ENCODE results near the gene HM13. TPM values are rescaled to one million over a fixed set of nuclear protein-coding genes. Genes with fewer than 3 reads are reported as not detected.

Gene HM13
- total and polyA plus RNA-seq, 2 of the 13 experiments (the other 11 are each of a cell fraction or from before 2014, with no cell fraction given): 118 to 243 TPM

DNA sequence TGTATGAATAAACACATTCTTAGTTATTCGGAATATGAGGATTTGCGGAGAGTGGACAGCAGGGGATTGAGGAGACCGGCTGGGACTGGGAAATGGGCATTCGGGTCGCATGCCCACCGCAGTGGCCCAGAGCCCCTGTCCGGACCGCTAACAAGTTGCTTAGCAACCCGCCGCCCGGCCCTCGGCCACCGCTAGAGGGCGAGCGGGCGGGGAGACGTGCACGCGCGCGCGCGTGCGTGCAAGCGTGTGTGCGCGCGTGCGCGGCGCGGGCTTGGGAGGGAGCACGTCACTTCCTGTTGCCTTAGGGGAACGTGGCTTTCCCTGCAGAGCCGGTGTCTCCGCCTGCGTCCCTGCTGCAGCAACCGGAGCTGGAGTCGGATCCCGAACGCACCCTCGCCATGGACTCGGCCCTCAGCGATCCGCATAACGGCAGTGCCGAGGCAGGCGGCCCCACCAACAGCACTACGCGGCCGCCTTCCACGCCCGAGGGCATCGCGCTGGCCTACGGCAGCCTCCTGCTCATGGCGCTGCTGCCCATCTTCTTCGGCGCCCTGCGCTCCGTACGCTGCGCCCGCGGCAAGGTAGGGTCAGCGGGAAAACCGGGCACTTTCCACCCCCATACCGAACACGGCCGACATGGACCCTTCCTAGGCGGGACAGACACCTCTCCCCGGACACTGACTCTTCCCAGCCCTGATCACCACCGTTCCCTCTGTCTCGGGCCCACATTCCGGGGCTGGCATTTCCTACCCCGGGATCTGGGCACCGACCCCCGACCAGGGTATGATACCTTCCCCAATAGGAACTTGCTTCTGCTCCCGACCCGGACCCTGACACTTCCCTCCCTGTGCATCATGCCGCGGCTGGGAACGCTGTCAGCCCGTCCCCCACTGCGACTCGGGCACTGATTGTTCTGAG lies at the start of gene HM13 (continued):
- TF ChIP-seq, protein P1, sequence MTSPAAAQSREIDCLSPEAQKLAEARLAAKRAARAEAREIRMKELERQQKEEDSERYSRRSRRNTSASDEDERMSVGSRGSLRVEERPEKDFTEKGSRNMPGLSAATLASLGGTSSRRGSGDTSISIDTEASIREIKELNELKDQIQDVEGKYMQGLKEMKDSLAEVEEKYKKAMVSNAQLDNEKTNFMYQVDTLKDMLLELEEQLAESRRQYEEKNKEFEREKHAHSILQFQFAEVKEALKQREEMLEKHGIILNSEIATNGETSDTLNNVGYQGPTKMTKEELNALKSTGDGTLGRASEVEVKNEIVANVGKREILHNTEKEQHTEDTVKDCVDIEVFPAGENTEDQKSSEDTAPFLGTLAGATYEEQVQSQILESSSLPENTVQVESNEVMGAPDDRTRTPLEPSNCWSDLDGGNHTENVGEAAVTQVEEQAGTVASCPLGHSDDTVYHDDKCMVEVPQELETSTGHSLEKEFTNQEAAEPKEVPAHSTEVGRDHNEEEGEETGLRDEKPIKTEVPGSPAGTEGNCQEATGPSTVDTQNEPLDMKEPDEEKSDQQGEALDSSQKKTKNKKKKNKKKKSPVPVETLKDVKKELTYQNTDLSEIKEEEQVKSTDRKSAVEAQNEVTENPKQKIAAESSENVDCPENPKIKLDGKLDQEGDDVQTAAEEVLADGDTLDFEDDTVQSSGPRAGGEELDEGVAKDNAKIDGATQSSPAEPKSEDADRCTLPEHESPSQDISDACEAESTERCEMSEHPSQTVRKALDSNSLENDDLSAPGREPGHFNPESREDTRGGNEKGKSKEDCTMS (CRISPR knock-in tag; conservative IDR thresholded peaks at IDR 0.05): 0 out of 2 replicates have a peak, but pooled peaks have one; percentile 60
- TF ChIP-seq, protein P2, sequence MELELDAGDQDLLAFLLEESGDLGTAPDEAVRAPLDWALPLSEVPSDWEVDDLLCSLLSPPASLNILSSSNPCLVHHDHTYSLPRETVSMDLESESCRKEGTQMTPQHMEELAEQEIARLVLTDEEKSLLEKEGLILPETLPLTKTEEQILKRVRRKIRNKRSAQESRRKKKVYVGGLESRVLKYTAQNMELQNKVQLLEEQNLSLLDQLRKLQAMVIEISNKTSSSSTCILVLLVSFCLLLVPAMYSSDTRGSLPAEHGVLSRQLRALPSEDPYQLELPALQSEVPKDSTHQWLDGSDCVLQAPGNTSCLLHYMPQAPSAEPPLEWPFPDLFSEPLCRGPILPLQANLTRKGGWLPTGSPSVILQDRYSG (CRISPR knock-in tag; IDR thresholded peaks at IDR 0.05): peak; percentile 92
- TF ChIP-seq NPAS2 (CRISPR knock-in tag; IDR thresholded peaks at IDR 0.05; ENCODE audit: borderline replicate concordance) (no peak), IKZF1 (IDR thresholded peaks at IDR 0.05) (no peak), ZNF552 (CRISPR knock-in tag; IDR thresholded peaks at IDR 0.05; ENCODE audit: borderline replicate concordance) (peak; percentile 96)
- TF ChIP-seq, protein P3, sequence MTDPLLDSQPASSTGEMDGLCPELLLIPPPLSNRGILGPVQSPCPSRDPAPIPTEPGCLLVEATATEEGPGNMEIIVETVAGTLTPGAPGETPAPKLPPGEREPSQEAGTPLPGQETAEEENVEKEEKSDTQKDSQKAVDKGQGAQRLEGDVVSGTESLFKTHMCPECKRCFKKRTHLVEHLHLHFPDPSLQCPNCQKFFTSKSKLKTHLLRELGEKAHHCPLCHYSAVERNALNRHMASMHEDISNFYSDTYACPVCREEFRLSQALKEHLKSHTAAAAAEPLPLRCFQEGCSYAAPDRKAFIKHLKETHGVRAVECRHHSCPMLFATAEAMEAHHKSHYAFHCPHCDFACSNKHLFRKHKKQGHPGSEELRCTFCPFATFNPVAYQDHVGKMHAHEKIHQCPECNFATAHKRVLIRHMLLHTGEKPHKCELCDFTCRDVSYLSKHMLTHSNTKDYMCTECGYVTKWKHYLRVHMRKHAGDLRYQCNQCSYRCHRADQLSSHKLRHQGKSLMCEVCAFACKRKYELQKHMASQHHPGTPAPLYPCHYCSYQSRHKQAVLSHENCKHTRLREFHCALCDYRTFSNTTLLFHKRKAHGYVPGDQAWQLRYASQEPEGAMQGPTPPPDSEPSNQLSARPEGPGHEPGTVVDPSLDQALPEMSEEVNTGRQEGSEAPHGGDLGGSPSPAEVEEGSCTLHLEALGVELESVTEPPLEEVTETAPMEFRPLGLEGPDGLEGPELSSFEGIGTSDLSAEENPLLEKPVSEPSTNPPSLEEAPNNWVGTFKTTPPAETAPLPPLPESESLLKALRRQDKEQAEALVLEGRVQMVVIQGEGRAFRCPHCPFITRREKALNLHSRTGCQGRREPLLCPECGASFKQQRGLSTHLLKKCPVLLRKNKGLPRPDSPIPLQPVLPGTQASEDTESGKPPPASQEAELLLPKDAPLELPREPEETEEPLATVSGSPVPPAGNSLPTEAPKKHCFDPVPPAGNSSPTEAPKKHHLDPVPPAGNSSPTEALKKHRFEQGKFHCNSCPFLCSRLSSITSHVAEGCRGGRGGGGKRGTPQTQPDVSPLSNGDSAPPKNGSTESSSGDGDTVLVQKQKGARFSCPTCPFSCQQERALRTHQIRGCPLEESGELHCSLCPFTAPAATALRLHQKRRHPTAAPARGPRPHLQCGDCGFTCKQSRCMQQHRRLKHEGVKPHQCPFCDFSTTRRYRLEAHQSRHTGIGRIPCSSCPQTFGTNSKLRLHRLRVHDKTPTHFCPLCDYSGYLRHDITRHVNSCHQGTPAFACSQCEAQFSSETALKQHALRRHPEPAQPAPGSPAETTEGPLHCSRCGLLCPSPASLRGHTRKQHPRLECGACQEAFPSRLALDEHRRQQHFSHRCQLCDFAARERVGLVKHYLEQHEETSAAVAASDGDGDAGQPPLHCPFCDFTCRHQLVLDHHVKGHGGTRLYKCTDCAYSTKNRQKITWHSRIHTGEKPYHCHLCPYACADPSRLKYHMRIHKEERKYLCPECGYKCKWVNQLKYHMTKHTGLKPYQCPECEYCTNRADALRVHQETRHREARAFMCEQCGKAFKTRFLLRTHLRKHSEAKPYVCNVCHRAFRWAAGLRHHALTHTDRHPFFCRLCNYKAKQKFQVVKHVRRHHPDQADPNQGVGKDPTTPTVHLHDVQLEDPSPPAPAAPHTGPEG (CRISPR knock-in tag; IDR thresholded peaks at IDR 0.05): peak; percentile 90
- TF ChIP-seq, protein P4, sequence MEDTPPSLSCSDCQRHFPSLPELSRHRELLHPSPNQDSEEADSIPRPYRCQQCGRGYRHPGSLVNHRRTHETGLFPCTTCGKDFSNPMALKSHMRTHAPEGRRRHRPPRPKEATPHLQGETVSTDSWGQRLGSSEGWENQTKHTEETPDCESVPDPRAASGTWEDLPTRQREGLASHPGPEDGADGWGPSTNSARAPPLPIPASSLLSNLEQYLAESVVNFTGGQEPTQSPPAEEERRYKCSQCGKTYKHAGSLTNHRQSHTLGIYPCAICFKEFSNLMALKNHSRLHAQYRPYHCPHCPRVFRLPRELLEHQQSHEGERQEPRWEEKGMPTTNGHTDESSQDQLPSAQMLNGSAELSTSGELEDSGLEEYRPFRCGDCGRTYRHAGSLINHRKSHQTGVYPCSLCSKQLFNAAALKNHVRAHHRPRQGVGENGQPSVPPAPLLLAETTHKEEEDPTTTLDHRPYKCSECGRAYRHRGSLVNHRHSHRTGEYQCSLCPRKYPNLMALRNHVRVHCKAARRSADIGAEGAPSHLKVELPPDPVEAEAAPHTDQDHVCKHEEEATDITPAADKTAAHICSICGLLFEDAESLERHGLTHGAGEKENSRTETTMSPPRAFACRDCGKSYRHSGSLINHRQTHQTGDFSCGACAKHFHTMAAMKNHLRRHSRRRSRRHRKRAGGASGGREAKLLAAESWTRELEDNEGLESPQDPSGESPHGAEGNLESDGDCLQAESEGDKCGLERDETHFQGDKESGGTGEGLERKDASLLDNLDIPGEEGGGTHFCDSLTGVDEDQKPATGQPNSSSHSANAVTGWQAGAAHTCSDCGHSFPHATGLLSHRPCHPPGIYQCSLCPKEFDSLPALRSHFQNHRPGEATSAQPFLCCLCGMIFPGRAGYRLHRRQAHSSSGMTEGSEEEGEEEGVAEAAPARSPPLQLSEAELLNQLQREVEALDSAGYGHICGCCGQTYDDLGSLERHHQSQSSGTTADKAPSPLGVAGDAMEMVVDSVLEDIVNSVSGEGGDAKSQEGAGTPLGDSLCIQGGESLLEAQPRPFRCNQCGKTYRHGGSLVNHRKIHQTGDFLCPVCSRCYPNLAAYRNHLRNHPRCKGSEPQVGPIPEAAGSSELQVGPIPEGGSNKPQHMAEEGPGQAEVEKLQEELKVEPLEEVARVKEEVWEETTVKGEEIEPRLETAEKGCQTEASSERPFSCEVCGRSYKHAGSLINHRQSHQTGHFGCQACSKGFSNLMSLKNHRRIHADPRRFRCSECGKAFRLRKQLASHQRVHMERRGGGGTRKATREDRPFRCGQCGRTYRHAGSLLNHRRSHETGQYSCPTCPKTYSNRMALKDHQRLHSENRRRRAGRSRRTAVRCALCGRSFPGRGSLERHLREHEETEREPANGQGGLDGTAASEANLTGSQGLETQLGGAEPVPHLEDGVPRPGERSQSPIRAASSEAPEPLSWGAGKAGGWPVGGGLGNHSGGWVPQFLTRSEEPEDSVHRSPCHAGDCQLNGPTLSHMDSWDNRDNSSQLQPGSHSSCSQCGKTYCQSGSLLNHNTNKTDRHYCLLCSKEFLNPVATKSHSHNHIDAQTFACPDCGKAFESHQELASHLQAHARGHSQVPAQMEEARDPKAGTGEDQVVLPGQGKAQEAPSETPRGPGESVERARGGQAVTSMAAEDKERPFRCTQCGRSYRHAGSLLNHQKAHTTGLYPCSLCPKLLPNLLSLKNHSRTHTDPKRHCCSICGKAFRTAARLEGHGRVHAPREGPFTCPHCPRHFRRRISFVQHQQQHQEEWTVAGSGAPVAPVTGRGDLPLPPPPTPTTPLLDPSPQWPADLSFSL (CRISPR knock-in tag; IDR thresholded peaks at IDR 0.05): peak; percentile 14; the same call in 1 of the 2 replicates

All from HepG2 (cell line).